GM12801 (cell line): ENCODE measurements around the gene UTS2B.

ENCODE experiments used
- TF ChIP-seq, protein P1 (sequence below): IDR thresholded peaks from one replicate; pipeline ENCODE4 v1.5.1; 2011; ENCODE audit warnings: control low read depth; ENCODE audit not compliant: insufficient read length; ENCODE audit errors: extremely low read depth

UTS2B gene, protein sequence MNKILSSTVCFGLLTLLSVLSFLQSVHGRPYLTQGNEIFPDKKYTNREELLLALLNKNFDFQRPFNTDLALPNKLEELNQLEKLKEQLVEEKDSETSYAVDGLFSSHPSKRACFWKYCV

DNA sequence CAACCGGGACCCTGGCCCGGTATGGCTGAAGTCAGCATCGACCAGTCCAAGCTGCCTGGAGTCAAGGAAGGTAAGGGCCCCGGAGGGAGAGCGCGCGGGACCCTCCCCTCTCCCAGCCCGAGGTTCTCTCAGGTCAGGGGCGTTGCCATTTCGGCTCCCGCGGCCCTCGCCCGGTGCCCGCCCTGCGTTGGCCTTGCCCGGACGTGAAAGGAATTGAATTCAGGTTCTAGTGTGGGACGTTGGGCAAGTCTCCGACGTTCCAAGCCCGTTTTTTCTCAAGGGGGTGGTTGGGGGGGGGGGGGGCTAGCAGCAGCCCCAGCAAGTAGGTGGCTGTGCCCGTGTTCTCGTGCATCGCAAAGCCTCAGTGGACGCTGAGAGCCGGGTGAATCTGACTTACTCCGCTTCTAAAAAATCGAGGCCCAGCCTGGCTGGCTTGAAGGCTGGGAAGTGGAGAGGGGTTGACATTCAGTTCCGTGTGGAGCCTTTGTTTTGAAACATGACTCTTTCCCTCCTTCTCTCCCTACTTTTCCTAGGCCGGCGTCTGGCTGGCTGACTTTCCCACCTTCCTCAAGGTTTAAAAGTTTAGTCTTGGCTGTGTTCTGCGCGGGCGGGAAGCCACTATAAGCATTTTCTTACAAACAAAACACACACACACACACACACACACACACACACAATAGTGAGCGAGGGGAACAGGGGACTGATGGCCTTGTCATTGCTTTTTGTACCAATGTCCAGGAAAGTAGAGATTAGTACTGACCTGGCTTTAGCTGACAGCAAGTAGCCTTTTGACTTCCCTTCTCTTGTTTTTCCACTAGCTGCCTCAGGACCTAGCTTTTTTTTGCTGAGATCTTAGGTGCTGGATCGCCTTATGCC lies at the start of gene UTS2B:
Gene UTS2B (minus strand): TSS at position 873 of the 876 bp plus-strand sequence. CDS start 48,337 bp downstream, outside the sequence.
- TF ChIP-seq, protein P1, sequence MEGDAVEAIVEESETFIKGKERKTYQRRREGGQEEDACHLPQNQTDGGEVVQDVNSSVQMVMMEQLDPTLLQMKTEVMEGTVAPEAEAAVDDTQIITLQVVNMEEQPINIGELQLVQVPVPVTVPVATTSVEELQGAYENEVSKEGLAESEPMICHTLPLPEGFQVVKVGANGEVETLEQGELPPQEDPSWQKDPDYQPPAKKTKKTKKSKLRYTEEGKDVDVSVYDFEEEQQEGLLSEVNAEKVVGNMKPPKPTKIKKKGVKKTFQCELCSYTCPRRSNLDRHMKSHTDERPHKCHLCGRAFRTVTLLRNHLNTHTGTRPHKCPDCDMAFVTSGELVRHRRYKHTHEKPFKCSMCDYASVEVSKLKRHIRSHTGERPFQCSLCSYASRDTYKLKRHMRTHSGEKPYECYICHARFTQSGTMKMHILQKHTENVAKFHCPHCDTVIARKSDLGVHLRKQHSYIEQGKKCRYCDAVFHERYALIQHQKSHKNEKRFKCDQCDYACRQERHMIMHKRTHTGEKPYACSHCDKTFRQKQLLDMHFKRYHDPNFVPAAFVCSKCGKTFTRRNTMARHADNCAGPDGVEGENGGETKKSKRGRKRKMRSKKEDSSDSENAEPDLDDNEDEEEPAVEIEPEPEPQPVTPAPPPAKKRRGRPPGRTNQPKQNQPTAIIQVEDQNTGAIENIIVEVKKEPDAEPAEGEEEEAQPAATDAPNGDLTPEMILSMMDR: no peak

DNA sequence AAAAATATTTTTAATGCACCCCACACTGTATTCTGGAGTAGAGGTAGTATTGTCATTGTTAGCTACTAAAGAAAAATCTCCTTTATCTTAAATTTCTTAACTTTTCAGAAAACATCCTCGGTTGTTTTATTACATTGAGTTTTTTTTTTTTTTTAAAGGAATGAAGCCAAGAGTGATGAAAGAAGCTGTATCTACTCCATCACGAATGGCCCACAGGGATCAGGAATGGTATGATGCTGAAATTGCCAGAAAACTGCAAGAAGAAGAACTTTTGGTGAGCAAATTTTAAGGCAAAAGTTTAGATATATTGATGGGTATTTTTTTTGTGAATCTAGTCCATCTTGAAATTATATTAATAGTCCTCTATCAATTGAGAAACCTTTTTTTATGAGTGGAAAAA lies 49.7 kb upstream of the UTS2B start:
- TF ChIP-seq, protein P1: no peak

DNA sequence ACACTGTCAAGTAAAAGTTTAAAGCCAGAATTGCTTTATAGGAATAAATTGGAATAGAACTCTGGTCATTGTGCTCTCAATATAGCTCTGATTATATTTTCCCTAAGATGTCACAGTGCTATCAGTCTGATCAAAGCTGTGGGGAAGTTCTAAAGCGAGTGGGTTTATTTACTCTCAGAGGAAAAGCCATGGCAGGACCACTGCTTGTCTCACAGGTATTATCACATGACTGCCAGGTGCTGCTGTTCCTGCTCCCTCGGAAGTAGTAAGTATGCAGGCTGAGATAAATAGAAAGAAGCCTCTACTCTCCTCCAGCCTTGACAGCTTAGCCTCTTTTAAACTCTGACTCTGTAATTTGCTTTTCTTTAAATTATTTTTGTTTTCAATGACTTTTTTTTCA lies 49.1 kb upstream of the UTS2B start:
- TF ChIP-seq, protein P1: no peak

DNA sequence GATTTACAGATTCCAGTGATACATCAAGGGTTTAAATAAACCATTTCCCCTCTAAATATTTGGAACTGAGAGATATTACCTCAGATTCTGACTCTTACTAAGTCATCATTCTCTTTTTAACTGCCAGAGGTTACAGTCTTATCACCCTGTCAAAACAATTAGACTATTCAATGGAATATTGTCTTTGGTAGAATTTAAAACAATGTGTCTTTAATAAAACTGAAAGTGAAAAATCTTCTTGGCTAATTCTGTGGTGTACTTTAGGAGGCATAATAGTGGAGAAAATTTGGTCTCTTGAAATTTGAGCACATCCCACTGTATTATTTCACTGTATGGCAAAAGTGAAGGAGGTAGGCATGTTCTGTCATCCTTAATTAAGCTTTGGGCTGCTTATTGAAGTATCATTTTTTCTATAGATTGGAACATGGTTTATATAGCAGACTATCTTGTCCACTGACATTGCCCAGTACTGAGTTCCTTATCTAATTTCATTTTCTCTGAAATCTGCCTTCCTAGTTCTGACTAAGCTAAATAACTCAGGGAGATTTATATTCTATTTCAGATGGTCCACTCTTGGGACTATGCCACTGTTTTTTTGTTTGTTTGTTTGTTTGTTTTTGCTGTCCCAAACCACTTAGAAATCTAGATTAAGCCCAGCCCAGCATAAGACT lies 48.0 kb upstream of the UTS2B start:
- TF ChIP-seq, protein P1: no peak

DNA sequence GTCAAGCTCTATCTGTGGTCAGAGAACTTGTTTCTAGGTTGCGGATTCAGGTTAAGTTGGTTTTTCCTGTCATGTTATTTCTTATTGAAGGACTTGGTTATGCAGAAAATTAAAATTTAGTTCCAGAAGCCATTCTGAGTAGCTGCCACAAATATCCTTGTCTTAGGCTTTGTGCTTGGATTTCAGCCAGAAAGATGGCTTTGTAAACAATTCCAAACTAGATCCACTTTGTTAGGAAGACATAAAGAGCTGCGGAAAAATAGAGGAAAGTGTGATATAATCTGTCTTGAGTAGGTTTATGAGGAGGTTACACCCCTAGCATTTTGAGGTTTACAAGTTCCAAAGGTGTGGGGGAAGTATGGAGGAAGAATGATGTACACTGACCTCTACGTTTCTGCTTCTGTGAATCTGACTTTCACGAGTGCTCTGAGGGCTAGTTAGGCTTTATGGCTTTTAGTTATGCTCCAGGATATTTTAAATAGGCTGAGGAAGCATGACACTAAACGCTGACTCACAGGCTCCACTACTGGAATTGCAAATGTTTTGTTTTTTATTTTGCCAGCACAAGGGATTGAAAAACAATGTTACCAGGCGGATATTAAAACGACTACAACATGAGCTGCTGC lies 46.3 kb upstream of the UTS2B start:
- TF ChIP-seq, protein P1: no peak

DNA sequence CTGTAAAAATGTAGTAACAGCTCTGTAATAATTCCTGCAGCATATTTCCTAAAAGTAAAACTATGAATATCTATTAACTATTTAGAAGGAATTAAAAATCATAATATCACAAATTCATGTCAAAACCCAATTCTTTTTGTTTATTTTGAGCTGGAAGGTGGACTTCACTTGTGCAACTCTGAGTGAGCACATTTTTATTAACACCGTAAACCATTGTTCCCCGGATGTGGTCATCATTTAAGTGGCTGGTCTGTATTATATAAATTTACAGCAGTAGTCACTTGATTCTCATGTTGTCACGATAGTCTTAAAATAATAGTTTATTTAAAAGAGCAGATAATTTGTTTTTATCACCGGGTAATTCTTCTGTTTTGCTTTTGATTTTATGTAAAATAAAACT lies 43.0 kb upstream of the UTS2B start:
- TF ChIP-seq, protein P1: no peak

DNA sequence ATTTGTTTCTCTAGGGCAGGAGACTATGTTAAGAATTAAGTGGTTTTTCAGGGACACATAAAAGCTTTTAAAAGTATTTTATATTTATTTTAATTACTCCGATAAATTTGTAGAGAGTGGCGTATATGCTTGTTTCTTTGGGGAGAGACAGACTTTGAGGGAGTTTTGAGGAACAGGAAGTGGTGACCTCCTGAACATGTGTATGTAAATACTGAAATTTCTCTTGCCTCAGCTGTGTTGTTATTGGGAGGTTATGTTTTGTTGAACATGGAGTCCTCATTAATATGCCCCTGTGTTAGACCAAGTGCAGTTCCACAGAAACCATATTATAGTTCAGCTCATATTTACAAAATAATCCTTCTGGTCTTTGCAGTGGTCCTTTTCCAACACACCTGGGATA lies 41.8 kb upstream of the UTS2B start:
- TF ChIP-seq, protein P1: no peak
